ENCODE data around the gene BCAS3.

The BCAS3 gene

DNA sequence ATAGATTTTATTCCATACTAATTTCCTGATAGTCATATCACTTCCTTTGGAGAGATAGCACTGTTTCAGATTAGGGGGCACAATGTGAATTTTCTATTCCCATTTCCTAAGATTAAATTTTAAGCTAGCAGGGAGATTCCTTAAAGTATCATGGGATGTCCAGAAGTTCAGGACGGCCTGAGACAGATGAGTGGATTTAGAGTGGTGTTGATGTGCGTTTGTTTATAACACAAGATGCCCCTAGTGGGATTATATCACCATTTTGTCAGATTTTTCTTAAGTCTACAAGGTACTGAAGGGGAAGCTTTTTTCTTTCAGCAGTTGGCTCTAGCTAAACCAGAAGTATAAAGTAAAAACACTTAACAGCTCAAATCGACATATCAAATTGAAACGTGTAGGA lies 538.4 kb downstream of the BCAS3 start:
- Mint-ChIP-seq H3K4me1 (peaks cover 29% of the 10 kb centered on the region), H3K36me3 (no peaks in the 10 kb centered on the region), H3K27ac (no peak overlapping the region), H3K4me3 (no peak overlapping the region), H3K9me3 (no peaks in the 10 kb centered on the region)
- DNase-seq (ENCODE audit: low spot score in 2 of 2), result no peak
- no peak for ATAC-seq

DNA sequence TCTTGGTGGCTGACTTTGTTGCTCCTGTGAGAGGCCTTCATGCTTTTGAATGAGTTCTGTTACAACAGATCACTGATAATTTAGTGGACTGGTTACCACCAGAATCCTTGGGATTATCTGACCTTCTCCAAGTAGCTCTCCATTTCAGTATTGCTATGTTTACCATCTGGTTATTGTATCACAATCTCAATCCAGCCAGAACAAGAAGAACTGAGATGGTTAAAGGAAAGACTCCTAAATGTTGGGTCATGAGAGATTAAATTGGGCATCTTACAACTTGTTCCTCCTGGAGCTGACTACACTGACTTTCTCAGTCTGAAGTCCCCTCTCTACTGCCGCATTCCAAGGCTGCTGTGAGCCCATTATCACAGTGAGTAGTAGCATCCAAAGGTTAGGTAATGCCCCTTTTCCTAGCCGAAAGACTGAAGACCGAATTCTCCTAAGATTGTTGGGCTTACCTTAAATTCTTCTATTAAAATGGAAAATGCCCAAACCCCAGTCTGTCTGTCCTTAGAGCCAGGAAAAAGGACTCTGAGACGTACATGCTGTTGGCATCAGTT lies 540.3 kb downstream of the BCAS3 start:
- DNase-seq (ENCODE audit: low spot score in 2 of 2) (no peak), ATAC-seq (no peak)
- Mint-ChIP-seq H3K9me3 (no peaks in the 10 kb centered on the region), H3K4me3 (no peak overlapping the region), H3K27ac (no peak overlapping the region), H3K4me1 (peaks cover 48% of the 10 kb centered on the region), H3K36me3 (no peaks in the 10 kb centered on the region)

DNA sequence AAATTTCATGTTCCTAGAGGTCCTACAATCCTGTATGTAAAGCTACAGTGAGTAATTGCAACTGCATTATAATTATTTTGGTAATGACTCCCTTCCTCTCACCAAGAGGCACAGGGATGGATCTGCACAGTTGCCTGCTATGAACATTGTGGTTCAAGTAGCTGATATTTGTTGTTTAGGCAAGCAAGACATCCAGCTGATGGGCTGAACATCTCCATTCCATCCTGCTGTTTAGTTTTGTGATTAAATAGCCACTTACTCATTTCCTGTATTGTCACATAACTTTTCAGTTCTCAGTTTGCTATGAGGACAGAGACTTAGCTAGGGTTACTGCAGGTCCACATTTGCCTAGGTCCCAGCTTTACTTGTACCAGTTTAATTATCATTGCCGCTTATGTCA lies 540.8 kb downstream of the BCAS3 start:
- H3K27ac Mint-ChIP-seq, result peak overlapping the region; percentile 17
- no peaks in the 10 kb centered on the region for H3K36me3 Mint-ChIP-seq
- H3K4me1 Mint-ChIP-seq, result peaks cover 49% of the 10 kb centered on the region
- H3K4me3 Mint-ChIP-seq, result no peak overlapping the region
- ATAC-seq (peak; percentile 55), DNase-seq (ENCODE audit: low spot score in 2 of 2) (no peak)
- H3K9me3 Mint-ChIP-seq, result no peaks in the 10 kb centered on the region

DNA sequence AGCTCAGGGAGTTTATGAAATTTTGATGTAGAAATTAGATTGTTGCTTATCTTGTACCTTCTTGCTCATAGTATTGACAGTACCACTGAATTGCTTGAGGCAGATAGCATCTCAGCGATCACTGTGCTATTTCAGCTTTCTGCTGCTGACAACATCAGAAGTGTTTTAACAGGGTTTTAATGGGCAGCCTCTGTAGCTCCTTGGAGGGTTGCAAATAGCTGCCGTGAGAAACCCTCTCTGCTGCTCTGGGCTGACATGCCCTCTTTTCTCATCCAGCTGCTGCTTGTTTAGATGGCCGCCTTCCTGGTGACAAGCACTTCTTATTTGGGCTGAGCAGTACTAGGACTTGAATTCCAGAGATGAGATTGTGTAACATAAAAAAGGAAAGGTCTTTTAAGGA lies 541.8 kb downstream of the BCAS3 start:
- peak overlapping the region; percentile 17 for H3K27ac Mint-ChIP-seq

DNA sequence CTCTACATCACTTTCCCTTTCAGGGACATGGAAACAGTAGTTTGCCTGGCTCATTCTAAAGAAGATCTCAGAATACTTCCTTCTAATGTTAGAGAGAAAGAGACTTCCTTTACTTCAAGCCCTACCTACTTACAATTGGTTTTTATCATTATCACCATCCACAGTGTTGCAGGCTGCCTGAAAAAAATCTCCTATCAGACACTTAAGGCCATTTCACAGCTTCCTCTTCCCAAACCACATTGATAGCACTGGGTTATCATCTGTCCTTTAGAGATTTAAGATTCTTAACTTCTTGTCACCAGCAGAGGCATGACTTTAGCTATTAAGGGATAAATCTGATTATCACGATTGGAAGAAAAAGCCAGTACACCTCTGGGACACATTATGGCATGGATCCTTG lies 543.5 kb downstream of the BCAS3 start:
- no peak for ATAC-seq
- H3K4me1 Mint-ChIP-seq, result peaks cover 49% of the 10 kb centered on the region

More for the DNA sequence above, 541.8 kb downstream of the BCAS3 start:
- Mint-ChIP-seq H3K9me3 (no peaks in the 10 kb centered on the region), H3K36me3 (no peaks in the 10 kb centered on the region), H3K4me1 (peaks cover 49% of the 10 kb centered on the region), H3K4me3 (no peak overlapping the region)
- ATAC-seq, result no peak
- DNase-seq (ENCODE audit: low spot score in 2 of 2), result no peak

DNA sequence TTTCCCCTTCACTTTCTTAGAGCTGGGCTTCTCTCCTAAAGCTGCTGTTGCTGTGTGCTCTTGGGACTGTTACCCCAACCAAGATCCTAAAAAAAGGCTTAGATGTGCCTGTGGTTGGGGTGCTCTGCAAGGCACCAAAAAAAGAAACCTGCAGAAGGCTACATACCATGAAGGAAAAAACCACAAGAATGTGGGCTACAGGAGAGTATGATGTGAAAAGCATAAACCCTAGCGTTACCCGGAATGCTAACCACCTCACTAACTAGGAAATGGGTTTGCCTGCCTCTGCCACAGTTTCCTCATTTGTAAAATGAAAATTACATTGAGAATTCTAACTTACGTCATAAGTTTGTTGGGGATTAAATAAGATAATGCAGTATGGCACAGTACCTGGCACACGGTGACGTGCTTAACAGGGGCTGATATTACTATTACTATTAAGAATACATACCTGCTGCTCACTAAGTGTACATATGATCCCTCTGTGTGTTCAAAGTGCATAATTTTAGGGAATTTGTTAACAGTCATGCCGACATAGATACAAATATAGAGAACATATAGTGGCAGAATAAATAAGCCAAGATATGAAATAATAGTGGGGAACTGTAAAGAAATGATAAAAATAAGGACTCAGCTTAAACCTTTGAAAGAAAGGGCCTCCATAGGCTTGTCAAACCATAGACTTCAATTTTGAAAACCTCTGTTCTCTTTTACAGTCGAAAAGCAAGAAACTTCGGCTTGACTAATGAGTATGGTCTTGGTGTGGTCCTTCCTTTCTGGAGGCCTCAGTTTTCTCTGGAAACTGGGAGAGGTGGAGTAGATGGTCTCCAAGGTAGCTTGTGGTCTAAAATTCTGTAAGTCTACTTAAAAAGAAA lies 544.2 kb downstream of the BCAS3 start:
- Mint-ChIP-seq H3K27ac (peak overlapping the region; percentile 60), H3K4me1 (peaks cover 49% of the 10 kb centered on the region), H3K36me3 (no peaks in the 10 kb centered on the region), H3K9me3 (no peaks in the 10 kb centered on the region), H3K4me3 (peak overlapping the region; percentile 52)
- peak in 1 of 2 donors; percentile 72 for DNase-seq (ENCODE audit: low spot score in 2 of 2)
- ATAC-seq, result peak; percentile 64

More for the DNA sequence above, 543.5 kb downstream of the BCAS3 start:
- H3K36me3 Mint-ChIP-seq, result no peaks in the 10 kb centered on the region
- no peaks in the 10 kb centered on the region for H3K9me3 Mint-ChIP-seq
- peak overlapping the region; percentile 60 for H3K27ac Mint-ChIP-seq
- H3K4me3 Mint-ChIP-seq, result peak overlapping the region; percentile 52
- DNase-seq (ENCODE audit: low spot score in 2 of 2), result peak in 1 of 2 donors; percentile 50

DNA sequence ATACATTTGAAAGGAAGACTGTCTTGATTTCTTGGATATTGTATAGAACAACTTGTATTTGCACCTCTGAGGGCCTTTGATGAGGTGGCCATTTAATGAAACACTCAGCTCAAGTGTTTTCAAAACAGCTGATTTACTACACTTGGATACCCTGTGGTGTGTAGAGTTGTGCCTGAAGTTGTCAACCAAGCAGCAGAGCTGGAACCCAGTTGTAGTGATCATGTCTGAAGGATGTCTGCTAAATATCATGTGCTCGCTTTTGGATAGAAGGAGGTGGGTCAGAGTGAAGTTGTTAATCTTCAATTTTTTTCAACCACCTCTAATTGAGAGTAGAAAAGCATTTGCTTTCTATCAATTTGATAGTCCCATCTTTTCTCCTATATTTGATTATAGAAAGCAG lies 546.1 kb downstream of the BCAS3 start:
- ATAC-seq, result no peak
- Mint-ChIP-seq H3K4me1 (peaks cover 37% of the 10 kb centered on the region), H3K4me3 (peak overlapping the region; percentile 52), H3K36me3 (no peaks in the 10 kb centered on the region), H3K27ac (peak overlapping the region; percentile 60), H3K9me3 (no peaks in the 10 kb centered on the region)
- DNase-seq (ENCODE audit: low spot score in 2 of 2), result no peak

DNA sequence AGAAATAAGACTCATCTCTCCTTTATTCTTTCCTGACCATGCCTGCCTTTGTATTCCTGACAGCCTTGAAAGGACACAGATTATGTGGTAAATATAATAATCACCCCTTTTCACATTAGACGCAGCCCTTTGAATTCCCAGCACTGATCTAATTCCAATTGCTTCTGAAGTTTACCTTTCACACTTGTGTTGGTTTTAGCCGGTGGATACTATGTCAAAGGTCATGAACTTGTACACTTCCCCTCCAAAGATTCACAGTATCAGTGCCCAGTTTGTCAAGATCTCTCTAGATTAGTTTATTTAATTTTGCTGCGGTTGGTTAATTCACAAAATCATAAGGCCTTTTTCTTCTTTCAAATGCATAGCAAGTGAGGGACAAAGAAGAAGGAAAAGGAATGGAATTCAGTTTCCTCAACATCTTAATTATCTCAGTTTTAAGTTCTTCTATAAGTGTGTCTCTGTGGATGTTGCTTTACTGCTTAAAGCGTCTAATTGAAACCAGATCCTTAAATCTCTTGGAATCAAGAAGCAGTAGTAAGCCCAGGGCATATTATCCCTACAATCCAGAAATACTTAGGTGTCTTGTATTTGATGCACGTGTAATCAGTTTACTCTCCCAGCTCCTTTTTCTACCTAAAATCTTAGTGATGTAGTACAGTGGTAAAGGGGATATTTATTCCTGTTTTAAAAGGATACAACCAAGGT lies 547.7 kb downstream of the BCAS3 start:
- ATAC-seq (no peak), DNase-seq (ENCODE audit: low spot score in 2 of 2) (no peak)
- Mint-ChIP-seq H3K4me1 (peaks cover 27% of the 10 kb centered on the region), H3K4me3 (no peak overlapping the region), H3K36me3 (no peaks in the 10 kb centered on the region), H3K9me3 (no peaks in the 10 kb centered on the region), H3K27ac (no peak overlapping the region)

DNA sequence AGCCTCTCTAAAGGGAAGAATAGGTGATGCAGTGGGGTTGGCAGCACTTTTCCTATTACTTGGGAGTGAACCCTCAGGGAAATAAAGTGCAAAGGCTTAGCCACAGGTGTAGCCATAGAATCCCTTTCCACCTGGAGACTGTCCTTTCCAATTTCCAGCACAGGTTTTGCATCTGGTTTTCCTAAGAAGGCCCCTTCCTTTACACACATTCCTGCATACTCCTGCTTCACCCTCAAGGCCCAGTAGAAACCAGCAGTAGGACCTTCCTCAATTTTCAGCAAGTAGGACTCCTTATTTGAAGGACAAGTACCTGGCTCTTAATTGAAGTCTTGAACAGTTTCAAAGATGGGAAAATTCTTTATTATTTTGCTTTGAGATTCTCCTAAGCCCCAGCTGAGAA lies 550.2 kb downstream of the BCAS3 start:
- ATAC-seq (no peak), DNase-seq (ENCODE audit: low spot score in 2 of 2) (no peak)
- H3K4me3 Mint-ChIP-seq, result no peak overlapping the region
- no peak overlapping the region for H3K27ac Mint-ChIP-seq
- peaks cover 1% of the 10 kb centered on the region for H3K4me1 Mint-ChIP-seq
- H3K36me3 Mint-ChIP-seq, result no peaks in the 10 kb centered on the region
- no peaks in the 10 kb centered on the region for H3K9me3 Mint-ChIP-seq

DNA sequence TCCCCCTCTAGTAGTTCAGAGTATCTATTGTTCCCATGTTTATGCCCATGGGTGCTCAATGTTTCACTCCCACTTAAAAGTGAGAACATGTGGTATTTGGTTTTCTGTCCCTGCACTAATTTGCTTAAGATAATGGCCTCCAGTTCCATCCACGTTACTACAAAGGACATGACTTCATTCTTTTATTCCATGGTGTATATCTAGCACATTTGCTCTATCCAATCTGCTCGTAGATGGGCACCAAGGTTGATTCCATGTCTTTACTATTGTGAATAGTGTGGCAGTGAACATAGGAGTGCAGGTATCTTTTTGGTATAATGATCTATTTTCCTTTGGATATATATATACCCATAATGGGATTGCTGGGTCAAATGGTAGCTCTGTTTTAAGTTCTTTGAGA lies 552.8 kb downstream of the BCAS3 start:
- H3K27ac Mint-ChIP-seq, result no peak overlapping the region
- no peaks in the 10 kb centered on the region for H3K4me1 Mint-ChIP-seq
- DNase-seq (ENCODE audit: low spot score in 2 of 2) (no peak), ATAC-seq (no peak)
- H3K9me3 Mint-ChIP-seq, result no peaks in the 10 kb centered on the region
- no peaks in the 10 kb centered on the region for H3K36me3 Mint-ChIP-seq
- no peak overlapping the region for H3K4me3 Mint-ChIP-seq

DNA sequence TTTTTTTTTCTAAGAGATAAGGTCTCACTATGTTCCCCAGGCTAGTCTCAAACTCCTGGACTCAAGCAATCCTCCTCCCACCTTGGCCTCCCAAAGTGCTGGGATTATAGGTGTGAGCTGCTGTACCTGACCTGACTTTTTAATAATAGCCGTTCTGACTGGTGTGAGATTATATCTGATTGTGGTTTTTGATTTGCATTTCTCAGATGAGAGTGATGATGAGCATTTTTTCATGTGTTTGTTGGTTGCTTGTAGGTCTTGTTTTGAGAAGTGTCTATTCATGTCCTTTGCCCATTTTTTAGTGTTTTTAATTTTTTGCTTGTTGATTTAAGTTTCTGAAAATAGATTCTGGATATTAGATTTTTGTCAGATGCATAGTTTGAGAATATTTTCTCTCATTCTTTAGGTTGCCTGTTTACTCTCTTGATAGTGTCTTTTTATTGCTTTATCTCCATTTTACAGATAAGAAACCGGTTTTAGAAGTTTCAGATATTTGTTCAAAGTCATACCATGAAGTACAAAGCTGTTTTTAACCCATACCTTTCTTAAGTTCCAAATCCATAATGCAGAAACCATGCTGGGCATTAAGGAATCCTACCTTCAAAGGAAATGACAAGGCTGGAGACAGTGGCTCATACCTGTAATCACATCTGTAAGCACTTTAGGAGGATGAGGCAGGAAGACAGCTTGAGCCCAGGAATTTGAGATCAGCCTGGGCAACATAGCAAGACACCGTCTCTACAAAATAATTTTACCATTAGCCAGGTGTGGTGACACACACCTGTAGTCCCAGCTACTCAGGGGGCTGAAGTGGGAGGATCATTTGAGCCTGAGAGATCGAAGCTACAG lies 553.5 kb downstream of the BCAS3 start:
- H3K36me3 Mint-ChIP-seq, result no peaks in the 10 kb centered on the region
- no peaks in the 10 kb centered on the region for H3K4me1 Mint-ChIP-seq
- DNase-seq (ENCODE audit: low spot score in 2 of 2) (no peak), ATAC-seq (no peak)
- no peaks in the 10 kb centered on the region for H3K9me3 Mint-ChIP-seq
- no peak overlapping the region for H3K4me3 Mint-ChIP-seq
- no peak overlapping the region for H3K27ac Mint-ChIP-seq

DNA sequence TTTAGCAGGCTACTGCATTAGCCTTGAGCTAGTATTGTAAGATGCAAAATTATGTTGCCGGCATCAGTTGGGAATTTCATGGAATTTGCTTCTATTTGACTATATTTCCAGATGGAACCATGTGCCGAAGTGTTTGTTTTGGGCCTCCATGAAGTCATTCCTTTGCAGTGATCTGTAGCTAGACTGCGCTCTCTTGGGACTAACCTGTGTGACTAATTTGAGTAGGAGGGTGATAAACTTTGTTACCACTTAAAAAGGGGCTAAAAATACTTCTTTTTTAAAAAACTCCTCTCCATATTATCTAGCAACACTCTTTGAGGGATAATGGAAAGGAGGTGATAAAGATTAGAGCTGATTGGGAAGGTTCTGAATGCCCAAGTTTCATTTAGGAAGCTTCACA lies 555.2 kb downstream of the BCAS3 start:
- Mint-ChIP-seq H3K9me3 (no peaks in the 10 kb centered on the region), H3K4me1 (no peaks in the 10 kb centered on the region), H3K4me3 (no peak overlapping the region), H3K27ac (no peak overlapping the region), H3K36me3 (no peaks in the 10 kb centered on the region)
- no peak for ATAC-seq
- no peak for DNase-seq (ENCODE audit: low spot score in 2 of 2)

DNA sequence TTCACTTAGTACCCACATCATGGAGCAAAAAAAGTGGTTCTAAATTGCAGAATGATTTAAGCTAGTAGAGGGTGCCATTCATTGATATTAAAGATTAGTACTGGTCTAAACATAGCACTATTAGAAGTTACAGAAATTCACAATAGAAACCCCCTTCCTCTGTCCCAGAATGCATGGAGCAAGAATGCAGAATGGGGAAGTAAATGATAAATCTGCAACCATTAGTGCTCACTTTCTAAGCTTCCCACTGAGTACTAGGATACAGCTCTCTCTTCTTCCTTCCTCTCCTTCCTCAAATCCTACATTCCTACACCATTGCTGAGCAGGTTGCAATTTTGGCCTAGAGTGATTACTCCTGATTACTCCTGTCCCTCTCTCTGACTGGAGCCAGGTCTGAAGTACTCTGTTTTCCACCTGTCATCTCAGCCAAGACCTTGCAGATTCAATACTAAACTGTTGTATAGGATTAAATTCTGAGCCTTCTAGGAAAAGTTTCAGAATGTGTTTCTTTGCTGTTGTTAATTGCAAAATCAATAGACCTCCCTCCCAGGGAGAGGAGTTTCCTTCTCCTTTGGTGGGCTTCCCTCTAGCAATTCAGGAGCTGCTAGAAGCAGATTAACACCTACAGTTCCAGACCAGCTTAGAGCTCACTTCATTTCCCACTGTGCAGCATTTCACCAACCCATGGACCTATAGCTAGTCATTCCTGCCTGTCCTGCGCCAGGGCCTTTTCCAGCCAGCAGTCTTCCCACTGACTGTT lies 556.5 kb downstream of the BCAS3 start:
- Mint-ChIP-seq H3K36me3 (no peaks in the 10 kb centered on the region), H3K4me1 (peaks cover 8% of the 10 kb centered on the region), H3K9me3 (no peaks in the 10 kb centered on the region), H3K27ac (no peak overlapping the region), H3K4me3 (no peak overlapping the region)
- no peak for ATAC-seq
- no peak for DNase-seq (ENCODE audit: low spot score in 2 of 2)

DNA sequence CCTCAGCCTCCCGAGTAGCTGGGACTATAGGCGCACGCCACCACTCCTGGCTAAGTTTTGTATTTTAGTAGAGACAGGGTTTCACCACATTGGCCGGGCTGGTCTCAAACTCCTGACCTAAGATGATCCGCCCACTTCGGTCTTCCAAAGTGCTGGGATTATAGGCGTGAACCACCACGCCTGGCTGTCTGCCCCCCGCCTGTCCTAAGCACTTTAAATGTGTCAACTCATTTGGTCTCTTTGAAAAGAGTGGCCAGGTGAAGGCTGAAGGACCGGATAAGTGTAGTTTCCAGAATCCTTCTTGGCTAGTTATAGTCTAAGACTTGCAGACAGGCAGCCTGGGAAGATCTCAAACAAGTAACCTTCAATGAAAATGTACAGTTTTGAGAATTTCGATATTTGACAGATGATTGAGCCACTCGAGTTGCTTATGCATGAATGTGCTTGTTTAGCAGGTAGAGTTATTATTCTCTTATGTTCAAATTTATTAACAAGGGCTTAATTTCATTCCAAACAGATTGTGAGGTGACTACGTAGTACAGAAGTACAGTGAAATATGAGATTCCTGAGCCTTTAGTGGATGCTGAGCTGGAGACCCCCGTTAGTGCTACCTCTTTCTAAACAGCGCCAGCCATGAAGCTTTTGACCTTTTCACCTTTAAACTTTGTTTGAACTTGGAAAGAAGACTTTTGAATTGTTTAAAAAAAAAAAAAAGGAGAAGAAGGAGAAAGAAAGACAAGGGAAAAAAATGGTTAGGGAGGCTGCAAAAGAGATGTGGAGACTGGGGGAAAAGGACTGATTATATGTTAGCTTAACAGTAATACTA lies 557.6 kb downstream of the BCAS3 start:
- H3K27ac Mint-ChIP-seq, result no peak overlapping the region
- no peaks in the 10 kb centered on the region for H3K36me3 Mint-ChIP-seq
- no peak for DNase-seq (ENCODE audit: low spot score in 2 of 2)
- ATAC-seq, result no peak
- no peak overlapping the region for H3K4me3 Mint-ChIP-seq
- H3K9me3 Mint-ChIP-seq, result no peaks in the 10 kb centered on the region
- H3K4me1 Mint-ChIP-seq, result peaks cover 11% of the 10 kb centered on the region

Measured in stimulated activated effector memory CD8-positive, alpha-beta T cell treated with anti-CD3 and anti-CD28 coated beads, Interleukin-12 subunit alpha, Interleukin-12 subunit beta, amount 100 ng/mL, for 72 hours (primary cell).